Stimulated activated CD8-positive, alpha-beta memory T cell treated with anti-CD3 and anti-CD28 coated beads, Interleukin-2, amount 100 ng/mL, for 48 hours (primary cell): ENCODE results near the gene LENG9.

Experiments used
- DNase-seq, 2 donors: peaks; one replicate each; pipeline ENCODE4 v3.0.0-alpha.2; 2020; ENCODE audit warnings: low read depth in 2 of 2

LENG9 gene

GRCh38 chr19:54439174-54439851, 24.3 kb downstream of the LENG9 start:
- DNase-seq, result peak in 1 of 2 donors; percentile 17

DNA sequence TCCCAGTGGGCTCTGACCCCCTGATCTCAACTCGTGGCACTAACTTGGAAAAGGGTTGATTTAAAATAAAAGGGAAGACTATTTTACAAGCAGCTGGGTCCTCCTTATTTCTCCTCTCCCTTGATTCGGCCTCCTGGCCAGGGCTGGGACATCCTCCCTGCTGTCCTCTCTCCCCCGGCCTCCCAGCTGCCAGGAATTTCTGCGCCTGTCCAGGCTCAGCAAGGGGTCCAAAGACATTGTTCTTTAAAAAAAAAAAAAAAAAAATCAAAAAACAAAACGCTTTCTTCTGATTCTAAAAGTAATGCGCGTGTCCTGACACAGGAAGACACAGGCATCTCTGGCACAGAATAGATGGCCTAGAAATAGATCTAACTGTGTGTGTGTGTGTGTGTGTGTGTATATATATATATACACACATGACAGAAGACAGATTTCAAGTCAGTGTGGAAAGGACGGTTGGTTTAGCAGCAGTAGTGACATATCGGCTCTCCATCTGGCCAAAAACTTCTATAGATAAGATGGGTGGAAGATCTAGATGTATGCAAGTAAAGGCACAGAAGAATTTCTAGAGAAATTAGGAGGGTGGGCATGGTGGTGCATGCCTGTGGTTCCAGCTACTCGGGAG, 26.8 kb downstream of the LENG9 start:
- DNase-seq, result no peak

DNA sequence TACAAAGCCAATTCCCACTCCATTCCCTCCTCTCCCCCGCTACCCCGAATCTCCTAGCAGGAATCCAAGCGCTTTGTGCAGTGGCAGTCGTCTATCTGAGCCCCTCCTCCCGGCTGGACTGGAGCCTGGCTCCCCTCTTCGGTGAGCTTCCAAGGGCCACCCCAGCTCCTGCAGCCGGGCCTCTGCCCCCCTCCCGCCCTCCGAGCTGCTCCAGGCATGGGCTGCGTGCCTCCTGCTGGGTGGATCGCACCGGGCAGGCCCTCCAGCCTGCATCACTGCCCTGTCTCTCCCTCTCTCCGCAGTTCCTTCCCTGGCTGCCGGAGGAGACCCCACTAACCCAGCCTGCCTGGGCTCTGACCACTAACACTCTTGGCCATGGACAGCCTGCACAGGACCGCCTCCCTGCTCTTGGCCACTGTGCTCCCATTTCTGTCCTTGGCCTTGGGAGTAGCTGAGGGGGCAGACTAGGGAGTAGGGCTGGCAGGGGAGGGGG, 27.5 kb downstream of the LENG9 start:
- no peak for DNase-seq

DNA sequence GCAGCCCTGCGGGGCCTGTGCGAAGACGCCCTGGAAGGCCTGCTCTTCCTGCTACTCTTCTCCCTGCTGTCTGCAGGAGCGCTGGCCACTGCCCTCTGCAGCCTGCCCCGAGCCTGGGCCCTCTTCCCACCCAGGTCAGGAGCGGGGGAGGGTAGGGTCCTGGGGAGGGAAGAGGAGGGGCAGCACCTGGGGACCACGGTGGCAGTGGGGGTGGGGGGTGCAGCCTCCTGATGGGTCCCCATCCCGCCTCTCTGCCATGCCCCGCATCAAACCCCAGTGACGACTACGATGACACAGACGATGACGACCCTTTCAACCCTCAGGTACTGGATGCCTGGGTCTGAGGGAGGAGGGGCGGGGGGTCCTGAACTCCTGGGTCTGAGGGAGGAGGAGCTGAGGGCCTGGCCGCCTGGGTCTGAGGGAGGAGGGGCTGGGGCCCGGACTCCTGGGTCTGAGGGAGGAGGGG, 28.0 kb downstream of the LENG9 start:
- DNase-seq, result no peak

GRCh38 chr19:54434873-54435214, 28.7 kb downstream of the LENG9 start:
- no peak for DNase-seq

DNA sequence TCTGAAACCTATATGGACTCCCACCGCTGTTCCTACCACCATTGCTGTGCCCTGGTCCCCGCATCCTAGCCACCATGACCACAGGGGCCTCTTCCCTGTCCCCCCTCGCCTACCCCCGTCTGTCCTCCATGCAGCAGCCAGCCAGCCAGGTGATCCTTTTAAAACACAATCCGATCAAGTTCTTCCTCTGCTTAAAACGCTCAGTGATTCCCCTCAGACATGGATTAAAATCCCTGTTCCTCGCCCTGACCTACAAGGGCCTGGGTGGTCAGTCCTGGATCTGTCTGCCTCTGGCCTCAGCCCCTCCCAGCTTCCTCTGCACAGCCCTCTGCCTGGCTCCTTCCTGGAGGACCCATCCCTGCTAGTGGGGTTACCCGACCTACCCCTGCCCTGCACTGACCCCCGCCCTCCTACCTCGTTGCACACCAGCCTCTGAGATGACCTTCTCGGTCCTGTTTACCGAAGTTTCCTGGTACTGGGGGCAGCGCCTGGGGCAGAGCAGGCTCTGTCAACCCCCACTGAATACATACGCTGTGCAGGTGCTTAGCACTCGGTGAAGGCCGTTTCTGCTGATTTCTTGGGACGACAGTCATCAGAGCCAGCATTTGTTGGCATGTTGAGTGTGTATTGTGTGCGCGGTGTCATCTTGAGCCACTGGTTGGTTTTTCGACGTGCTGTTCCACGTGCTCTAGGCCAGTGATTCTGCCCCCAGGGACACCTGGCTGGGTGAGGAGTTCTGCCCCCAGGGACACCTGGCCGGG, 29.3 kb downstream of the LENG9 start:
- DNase-seq, result no peak

DNA sequence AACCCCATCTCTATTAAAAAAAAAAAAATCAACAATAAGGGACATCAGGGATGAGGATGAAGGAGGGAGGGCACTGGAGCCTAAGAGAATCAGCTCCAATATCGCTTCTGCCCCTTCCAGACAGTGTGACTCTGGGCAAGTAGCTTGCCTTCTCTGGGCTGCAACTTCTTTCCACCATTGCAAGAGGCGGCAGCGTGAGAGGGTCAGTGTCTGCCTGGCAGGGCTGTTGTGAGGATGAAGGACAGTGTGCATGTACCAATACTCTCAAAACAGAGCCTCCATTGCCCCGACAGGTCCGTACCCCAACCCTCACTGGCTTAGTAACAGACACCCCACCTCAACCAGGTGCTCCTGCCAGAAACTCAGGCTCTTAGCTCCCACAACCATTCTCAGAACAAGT, 29.9 kb downstream of the LENG9 start:
- no peak for DNase-seq

DNA sequence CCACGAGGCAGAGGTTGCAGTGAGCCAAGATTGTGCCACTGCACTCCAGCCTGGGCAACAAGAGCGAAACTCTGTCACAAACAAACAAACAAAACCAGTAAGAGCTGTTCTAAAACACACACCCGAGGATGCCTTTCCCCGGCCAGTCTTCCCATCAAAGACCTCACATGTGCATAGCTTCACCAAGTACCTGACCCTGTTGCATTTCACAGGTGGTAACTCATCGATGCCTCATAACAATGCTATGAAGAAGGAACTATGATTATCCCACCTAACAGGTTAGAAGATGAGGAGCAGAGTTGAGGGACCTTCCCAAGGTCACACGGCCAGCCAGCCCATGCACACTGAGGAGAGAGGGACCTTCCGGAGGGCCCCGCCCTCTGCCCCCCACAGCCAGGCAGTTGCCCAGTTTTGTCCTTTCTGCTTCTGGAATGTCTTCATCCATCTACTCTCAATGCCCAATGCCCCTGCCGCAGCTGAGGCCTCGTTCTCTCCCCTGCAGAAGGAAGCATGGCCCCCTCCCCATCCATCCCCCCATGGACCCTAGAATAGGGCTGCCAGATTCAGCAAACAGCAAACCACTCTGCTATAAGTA, 31.3 kb downstream of the LENG9 start:
- DNase-seq, result no peak

GRCh38 chr19:54431255-54431838, 32.2 kb downstream of the LENG9 start:
- DNase-seq, result no peak

GRCh38 chr19:54430306-54431254, 33.0 kb downstream of the LENG9 start:
- DNase-seq, result peak; percentile 41 to 47

DNA sequence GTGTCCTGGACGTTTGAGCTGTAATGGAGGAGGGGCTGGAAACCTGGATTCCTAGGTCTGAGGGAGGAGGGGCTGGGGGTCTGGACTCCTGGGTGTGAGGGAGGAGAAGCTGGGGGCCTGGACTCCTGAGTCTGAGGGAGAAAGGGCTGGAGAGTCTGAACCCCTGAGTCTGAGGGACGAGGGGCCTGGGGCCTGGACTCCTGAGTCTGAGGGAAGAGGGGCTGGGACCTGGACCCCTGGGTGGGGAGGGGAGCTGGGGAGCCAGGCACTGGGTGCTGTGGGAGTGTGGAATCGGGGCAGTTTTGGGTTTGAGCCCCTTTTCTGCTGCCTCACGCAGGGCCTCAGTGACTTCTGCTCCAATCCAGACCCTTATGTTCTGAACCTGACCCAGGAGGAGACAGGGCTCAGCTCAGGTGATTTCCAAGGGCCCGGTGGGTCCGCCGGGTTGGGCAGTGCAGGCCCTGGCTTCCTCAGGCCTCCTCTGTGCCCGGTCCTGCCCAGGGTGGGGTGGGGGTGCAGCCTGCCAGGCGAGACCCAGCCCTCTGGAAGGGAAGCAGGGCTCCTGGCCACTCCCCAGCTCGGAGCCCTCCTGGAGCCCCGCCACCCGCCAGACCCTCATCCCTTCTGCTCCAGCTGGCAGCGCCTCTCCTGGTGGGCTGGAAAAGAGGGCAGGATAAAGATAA, 33.9 kb downstream of the LENG9 start:
- DNase-seq, result no peak

DNA sequence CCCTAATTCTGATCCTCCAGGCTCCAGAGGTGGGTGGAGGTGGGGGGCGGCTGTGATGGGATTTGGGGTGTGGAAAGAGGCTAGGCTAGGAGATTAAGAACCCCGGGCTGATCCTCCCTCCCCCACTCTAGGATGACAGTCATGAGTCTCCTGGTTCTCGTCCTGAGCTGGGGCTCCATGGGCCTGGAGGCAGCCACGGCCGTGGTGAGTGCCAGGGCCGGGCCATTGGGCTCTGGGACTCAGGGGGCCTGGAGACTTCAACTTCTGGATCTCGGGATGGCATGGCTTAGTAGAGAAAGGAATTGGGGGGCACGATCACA, 34.4 kb downstream of the LENG9 start:
- no peak for DNase-seq

GRCh38 chr19:54428323-54429175, 35.0 kb downstream of the LENG9 start:
- no peak for DNase-seq

- DNase-seq, result no peak
Observed at GRCh38 chr19:54427586-54427985, 36.0 kb downstream of the LENG9 start.

DNA sequence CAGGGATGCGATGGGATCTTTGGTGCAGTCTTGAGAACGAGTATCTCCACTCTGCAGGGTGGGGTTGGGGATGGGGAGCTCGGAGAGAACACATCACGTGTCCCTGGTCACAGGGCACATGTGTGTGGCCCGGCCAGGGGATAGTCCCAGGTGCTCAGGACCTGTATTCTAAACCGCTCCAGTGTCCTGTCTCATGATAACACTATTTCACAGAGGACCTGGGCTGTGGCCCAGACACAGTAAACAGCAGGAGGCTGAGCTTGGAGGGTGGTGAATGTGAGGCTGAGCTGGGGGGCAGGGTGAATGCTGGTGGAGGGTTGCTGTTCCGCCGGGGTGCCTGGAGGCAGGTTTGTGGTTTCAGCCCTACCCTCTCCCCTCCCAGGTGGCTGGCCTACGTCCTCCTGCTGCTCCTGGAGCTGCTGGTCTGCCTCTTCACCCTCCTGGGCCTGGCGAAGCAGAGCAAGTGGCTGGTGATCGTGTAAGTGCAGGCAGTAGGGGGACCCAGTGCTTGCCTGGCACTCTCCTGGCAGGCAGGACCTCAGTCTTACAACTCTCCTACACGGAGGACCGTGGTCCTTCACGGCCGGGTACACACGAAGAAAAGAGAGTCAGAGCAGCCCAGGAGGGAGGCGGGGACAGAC, 37.2 kb downstream of the LENG9 start:
- DNase-seq, result no peak

DNA sequence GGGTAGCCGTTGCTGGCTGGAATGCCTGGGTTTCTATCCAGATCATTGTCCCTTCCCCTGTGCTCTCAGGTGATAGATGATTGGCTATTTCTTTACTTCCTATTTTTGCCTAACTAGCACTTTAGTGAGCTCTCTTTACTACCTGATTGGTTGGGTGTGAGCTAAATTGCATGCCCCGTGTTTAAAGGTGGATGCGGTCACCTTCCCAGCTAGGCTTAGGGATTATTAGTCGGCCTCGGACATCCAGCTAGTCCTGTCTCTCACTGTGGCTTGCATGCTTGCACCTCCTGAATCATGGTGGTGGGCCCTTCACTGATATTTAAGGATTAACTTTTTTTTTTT, 38.2 kb downstream of the LENG9 start:
- no peak for DNase-seq

DNA sequence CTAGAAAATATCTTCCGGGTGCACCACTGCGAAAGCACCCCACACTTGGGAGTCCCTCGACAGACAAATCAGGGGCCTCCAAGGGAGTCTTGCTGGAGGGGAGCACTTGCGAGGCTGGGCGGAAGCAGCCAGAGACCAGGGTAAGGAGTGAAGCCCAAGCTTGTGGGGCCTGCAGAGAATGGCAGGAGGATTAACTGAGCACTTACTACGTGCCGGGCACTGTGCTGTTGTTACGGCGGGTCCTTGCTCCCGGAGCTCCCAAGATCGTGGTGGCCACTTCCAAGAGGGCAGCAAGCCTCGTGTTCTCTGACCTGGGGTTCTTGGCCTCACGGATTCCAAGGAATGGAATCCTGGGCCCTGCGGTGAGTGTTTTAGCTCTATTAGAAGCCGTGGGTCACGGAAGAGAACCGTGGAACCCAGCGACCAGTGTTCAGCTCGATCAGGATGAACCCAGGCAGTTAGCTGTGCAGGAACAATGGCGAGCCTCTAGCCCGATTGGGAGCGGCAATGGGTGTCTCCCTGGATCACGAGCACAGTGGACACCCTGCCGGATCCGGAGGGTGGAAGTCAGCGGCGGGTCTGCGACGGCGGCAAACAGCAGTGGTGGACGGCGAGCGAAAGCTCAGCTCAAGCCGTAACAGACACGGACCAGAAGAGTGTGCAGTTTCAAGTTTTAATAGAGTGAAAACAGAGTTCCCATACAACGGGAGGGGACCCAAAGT, 38.8 kb downstream of the LENG9 start:
- DNase-seq, result no peak

DNA sequence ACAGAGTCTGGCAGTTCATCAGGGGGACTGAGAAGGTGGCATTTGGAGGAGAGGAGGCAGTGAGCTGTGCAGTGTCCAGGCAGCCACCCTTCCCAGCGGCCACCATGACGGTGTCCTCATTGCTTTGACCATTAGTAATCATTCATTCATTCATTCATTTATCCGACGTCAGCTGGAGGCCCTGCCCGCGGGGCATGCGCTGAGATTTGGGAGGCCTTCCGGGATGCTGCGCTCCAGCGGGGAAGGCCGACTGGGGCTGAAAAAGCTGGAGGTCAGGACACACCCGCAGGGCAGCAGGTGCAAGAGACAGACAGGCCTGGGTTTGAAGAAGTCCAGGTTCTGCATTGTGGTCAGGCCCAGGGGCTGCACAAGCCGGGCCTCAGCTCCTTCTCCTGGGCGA, 39.4 kb downstream of the LENG9 start:
- DNase-seq, result no peak

GRCh38 chr19:54422136-54422535, 41.4 kb downstream of the LENG9 start:
- DNase-seq, result no peak
